Hematopoietic multipotent progenitor cell treated with erythropoietin and hydrocortisone succinate and interleukin-3 and kit ligand, for 17 days (in vitro differentiated cells): ENCODE results near the gene ADCYAP1.
"Not testable (repeated sequence)": the region's sequence is repeated elsewhere in the genome, so short reads cannot be mapped to it uniquely, and the experiment has no call there.

Experiments
- DNase-seq: peaks from one replicate; pipeline ENCODE4 v3.0.0-alpha.2; 2015; ENCODE audit warnings: low spot score

Gene ADCYAP1

GRCh38 chr18:904218-905090, at the start of gene ADCYAP1:
ADCYAP1 (plus strand) TSS chr18:904871; CDS start chr18:905387, 516 bp downstream.
- no peak for DNase-seq

DNA sequence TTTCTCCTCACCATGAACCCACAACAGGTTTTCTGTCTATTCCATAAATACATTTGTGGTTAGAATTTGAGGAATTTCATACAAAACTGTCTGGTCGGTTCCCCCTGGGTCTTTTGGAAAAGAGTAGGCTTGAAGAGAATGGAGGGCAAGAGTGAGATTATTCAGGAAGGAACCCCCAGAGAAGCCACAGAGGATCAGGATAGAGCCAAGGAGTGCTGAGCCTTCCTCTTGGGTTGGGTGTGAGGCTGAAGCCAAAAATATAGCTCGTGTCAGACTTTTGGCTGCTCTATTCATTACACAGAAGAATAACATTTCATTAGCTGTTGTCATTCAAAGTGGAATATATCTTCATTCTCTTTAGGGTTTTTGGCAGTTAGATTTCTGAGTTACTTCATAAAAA, 46.7 kb upstream of the ADCYAP1 start:
- no peak for DNase-seq

- no peak for DNase-seq
Observed at GRCh38 chr18:864872-865273, 39.8 kb upstream of the ADCYAP1 start.

DNA sequence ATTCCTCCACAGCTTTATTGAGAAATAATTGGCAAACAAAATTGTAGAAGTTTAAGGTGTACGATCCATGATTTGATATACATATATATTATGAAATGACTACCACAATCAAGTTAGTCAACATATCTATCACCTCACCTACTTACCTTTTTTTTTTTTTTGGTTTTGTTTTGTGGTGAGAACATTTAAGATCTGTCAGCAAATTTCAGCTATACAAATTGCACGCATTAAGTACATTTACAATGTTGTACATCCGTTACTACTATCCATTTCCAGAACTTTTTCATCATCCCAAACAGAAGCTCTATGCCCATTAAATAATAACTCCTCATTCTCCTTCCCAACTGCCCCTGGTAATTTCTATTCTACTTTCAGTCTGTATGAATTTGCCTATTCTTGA, 37.4 kb upstream of the ADCYAP1 start:
- DNase-seq, result no peak

DNA sequence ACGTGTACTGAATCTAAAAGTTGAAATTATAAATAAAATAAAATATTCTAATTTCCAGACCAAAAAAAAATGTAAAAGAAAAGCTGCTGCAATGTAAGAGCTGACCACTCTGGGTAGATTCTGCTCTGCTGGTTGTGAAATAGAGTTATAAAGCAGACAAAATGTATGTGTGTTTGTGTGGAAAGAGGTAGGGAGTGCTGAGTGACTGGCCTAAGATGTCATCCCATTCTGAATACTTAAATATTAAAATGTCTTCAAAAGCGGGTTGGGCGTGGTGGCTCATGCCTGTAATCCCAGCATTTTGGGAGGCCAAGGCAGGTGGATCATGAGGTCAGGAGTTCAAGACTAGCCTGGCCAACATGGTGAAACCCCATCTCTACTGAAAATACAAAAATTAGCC, 31.2 kb upstream of the ADCYAP1 start:
- DNase-seq, result not testable (repeated sequence)

DNA sequence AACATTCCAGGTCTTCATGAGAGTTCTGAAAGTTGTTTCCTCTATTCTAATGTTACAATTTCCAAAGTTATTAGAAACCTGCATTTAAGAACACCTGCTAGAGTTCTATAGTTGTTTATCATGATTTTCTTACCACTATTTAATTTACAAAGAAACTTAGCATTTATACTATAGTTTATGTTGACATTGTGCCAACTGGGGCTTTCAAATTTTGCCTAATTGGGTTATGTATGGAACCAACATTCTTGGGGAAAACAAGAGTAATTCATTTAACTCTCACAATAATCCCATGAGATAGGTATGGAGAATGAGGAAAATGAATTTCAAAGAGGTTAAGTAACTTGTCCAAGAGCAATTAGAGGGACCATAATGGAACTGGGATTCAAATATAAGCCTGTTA, 28.8 kb upstream of the ADCYAP1 start:
- DNase-seq, result no peak

DNA sequence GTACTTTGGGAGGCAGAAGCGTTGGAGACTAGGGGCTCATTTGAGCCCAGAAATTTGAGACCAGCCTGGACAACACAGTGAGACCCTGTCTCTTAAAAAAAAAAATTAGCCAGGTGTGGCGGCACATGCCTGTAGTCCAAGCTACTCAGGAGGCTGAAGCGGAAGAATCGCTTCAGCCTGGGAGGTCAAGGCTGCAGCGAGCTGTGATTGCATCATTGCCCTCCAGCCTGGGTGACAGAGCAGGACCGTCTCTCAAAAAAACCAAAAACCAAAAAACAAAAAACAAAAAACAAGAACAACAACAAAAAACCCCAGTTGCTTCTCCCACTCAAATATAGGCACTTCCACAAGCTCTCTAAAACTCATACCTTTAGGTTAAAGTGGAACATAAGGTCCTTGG, 27.4 kb upstream of the ADCYAP1 start:
- no peak for DNase-seq

DNA sequence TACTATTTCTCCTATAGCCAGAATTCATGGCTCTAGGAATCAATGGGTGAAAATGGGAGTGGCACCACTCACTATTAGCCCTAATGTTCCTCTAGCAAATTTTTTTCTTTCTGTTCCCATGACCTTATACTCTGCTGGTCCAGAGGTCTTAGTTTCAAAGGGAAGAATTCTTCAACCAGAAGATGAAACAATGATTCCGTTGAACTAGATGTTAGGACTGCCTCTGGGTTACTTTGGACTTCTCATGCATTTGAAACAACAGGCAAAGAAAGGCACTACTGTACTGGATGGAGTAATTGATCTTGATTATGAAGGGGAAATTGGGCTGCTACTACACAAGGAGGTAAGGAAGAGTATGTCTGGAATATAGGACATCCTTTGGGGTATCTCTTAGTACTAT, 18.6 kb upstream of the ADCYAP1 start:
- no peak for DNase-seq

DNA sequence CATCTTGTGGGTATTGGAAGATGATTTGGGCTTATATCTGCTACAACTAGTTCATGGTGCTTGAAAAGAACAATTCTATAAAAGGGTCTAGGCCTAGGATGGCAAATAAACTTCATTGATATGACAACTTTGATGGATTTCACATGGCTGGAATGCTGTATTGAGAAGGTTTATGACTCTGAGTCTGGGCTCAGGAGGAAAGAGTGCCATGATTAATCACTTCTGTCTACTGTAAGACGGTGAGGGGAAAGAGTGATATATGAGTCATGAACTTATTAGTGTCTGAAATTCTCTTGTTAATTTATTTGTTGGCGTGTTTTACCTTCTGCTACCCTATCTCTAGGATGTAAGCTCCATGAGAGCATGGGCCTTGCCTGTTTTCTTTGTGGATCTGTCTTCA, 17.0 kb upstream of the ADCYAP1 start:
- no peak for DNase-seq

GRCh38 chr18:892316-892715, 12.4 kb upstream of the ADCYAP1 start:
- DNase-seq, result no peak

DNA sequence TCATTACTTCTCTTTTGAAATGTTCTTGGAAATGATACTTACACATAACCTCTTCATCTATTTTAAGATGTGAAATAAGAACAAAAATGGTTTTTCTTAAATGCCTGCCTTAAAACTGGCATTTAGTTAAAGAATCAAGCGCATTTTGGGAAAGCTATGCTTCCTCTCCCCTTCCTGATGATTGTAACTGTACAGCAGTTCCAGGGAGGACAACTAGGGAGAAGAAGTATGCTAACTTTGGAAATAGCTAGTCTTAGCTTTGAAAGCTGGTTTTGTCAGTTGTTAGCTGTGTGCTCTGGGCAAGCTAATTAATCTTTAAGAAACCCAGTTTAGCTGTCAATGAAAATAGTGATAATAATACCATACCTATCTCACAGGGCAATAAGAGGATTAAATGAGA, 8.4 kb upstream of the ADCYAP1 start:
- no peak for DNase-seq

DNA sequence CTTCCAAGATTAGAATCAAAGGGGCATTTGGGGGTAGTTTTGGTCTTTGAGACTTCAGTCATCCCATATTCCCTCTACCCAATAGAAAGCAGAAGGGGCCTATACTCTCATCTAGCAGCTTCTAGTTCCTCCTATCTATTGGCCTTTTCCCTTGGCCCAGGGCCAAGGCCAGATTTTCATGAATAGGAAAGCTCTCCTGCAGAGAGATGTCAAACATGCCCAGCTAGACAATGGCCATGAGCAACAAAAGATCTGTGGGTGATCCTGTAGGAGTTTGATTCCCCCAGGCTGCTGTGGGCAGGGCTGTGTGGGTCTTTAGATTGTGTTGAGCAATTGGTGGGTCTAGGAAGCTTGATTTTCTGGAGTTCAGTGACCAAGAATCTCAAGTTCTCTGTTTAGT, 2.9 kb upstream of the ADCYAP1 start:
- no peak for DNase-seq

GRCh38 chr18:902229-902628, 2.4 kb upstream of the ADCYAP1 start:
- DNase-seq, result no peak

DNA sequence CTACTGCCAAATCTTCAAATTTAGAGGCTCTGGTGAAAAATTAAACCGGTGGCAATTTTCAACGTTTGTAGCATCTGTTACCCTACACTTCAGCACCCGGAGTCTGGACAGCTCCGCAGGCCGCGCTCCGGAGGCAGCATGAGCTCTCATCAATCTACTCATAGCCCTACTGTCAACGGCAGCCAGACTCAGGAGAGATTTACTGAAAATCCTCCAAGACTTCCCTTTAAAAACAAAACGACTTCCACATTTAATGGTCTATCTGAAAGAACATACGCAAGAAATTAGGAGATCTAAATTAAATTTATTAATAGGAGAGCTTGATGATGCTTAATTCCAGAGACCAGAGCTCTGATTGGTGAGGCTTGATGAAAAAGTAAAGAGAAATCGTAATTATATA, 970 bp upstream of the ADCYAP1 start:
- DNase-seq, result no peak

GRCh38 chr18:905307-905947, 756 bp downstream of the ADCYAP1 start:
- no peak for DNase-seq

DNA sequence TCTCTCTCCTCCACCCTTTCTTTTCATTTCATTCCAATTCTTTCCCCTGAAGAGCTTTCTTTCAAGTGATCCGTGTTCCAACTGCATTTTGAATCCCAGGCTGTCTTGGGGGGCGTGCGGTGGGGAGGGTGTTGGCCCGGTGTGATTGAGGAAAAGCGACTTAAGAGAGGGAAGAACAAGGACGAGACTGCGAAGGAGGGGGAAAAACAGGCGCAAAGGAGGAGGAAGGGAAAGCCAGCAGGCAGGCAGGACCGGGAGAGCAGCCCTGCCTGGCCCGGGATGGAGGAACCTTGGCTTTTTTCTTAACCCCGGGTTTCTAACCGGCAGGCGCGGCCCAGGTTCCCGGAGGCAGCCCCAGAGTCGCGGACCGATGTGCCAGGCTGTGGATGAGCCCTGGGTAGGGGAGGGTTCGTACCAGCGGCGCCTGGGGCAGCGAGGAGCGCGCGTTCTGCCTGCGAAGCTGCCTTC, 1.3 kb downstream of the ADCYAP1 start:
- DNase-seq, result no peak

DNA sequence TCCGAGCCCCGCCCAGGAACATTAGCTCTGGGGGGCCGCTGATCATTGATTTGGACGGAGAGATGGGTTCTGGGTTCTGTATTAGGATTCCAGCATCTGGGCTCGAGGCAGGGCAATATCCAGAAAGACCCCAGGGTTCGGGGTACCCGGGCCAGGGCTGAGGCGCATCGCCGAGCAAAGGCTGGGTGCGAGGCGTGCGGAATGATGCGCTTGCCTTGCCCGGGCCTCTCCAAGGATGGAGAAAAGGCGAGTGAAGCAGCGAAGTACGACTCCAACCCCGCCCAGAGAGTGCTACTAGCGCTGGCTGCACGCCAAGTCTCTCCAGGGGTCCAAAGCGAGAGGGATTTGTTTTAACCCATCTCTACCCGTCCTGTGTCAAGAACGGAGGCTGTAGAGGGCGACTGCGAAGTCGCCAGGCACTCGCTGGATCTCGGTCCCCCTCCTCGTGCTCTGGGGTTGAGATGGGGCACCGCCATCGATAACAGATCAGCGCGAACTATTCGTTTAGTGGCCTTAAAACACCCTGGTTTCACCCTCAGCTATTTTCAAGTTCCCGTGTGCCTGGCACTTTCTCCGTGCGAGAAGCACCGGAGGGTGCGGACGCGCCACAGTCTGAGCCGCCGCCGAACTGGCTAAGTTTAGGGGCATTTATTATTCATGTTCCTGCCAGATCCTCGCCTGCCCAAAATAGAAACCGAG, 1.9 kb downstream of the ADCYAP1 start:
- DNase-seq, result no peak

- no peak for DNase-seq
Observed at GRCh38 chr18:907115-907884, 2.6 kb downstream of the ADCYAP1 start.

GRCh38 chr18:907885-908757, 3.5 kb downstream of the ADCYAP1 start:
- DNase-seq, result no peak

GRCh38 chr18:908758-909724, 4.4 kb downstream of the ADCYAP1 start:
- DNase-seq, result no peak
